Body of pancreas (tissue), 4 donors: ENCODE data around the gene MGAT5. TPM values are rescaled to one million over a fixed set of nuclear protein-coding genes. Genes with fewer than 3 reads are reported as not detected.
A peak's percentile ranks its signal among the peaks of the same experiment; 100 is the strongest.

Experiments
- ATAC-seq: fragments of 150-250 bp; one replicate; pipeline ENCODE4 v1.9.1; 2016
- DNase-seq, 4 donors: peaks; one replicate each; pipeline ENCODE4 v3.0.0-alpha.2; 2019
- H3K27ac ChIP-seq, 4 donors: fragments of 200-600 bp; sonication (generic); 1 replicate in 3 of 4; 2 replicates in 1 of 4; pipeline versions ENCODE4 v1.5.1 to v1.6.1; 2016 to 2019; ENCODE audit warnings: mild to moderate bottlenecking in 1 of 4, mixed read lengths in 1 of 4, moderate library complexity in 1 of 4
- H3K27me3 ChIP-seq, 2 donors: fragments of 200-600 bp; sonication (generic); one replicate each; pipeline ENCODE4 v1.6.0; 2016; ENCODE audit warnings: mild to moderate bottlenecking in 1 of 2
- H3K36me3 ChIP-seq, 2 donors: fragments of 200-600 bp; sonication (generic); replicated peaks in 1 of 2; 2 replicates each; pipeline ENCODE4 v1.5.1; 2016; ENCODE audit warnings: low read depth in 2 of 2; ENCODE audit not compliant: insufficient read depth in 1 of 2
- H3K4me1 ChIP-seq: fragments of 200-600 bp; sonication (generic); one replicate; pipeline ENCODE4 v1.6.0; 2016
- H3K4me3 ChIP-seq, 2 donors: fragments of 200-600 bp; sonication (generic); 1 replicate in 1 of 2; 2 replicates in 1 of 2; pipeline ENCODE4 v1.5.1; 2016 to 2019
- H3K9me3 ChIP-seq, 3 donors: fragments of 200-600 bp; sonication (generic); 1 replicate in 2 of 3; 2 replicates in 1 of 3; pipeline ENCODE4 v1.5.1; 2016
- POLR2A ChIP-seq, 3 donors: fragments of 450-650 bp; IDR thresholded peaks; one replicate each; pipeline ENCODE4 v1.6.1; 2016; ENCODE audit warnings: antibody characterized with exemption in 3 of 3, mild to moderate bottlenecking in 2 of 3
- WGBS, 2 donors: methylation state at CpG; one replicate each; pipeline ENCODE4 v1.1.5; 2017; 5-methylcytosine and 5-hydroxymethylcytosine counted together
- intact Hi-C: fragments of 100-400 bp; cut with DNase I; formaldehyde crosslinking; loops from one replicate; pipeline ENCODE4 v1.15.1; 2023
- total RNA-seq, 2 donors: library from RNA; depleted of rRNA; stranded (reverse); fragments of >200 nt; gene quantifications; one replicate each; pipeline ENCODE4 v1.1.0, GENCODE V29; 2016
- TF ChIP-seq, protein P1 (sequence below), 7 experiments: fragments of 450-650 bp in 4 of 7; fragments of 200-600 bp in 3 of 7; sonication (generic) in 3 of 7; IDR thresholded peaks; one replicate each; pipeline ENCODE4 v1.5.1; 2016 to 2019; ENCODE audit warnings: antibody characterized with exemption in 7 of 7

MGAT5 gene
- total RNA-seq, 2 donors from 2014 or later: 15.8 to 16.3 TPM

DNA sequence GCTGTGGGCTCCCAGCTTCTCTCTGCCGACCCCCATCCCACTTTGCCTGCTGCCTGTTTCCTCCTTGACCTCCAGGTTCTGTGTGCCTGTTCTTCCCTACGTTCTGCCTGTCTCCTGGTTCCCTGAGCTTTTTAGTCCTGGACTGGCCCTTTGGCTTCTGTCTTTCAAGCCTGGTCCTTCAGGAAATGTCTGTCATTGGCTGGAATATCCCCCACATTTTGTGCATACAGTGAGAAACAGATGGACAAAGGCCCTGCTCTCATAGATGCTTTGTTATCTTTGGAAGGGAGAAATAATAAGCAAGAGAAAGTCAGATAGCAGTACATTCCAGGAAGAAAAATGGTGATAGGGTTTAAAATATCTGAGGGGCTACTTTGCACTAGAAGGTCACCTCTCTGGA is 5.7 kb downstream of the MGAT5 start:
- intact Hi-C loops: no loop called here
- no peak for ATAC-seq

DNA sequence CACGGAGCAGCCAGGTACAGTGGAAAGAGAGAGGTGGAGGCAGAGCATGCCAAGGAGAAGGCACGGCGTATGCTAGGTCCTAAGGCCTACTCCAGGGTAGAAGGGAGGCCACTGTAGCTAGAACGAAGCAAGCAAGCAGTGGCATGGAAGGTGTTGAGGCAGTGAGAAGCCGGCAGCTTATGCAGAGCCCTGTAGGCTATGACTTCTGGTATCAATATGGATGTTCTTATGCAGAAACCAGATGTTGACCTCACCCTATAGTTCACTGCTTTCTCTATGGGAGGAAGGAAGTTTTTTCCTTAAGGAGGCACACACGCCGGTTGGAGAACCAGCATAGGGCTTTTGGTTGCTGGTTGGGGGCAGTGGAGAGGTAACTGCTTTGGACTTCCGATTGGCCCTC is 6.1 kb downstream of the MGAT5 start:
- H3K9me3 ChIP-seq: no peaks in the 10 kb centered on the region
- H3K4me1 ChIP-seq: peaks cover 25% of the 10 kb centered on the region
- WGBS, 2 donors: 86 to 91% methylated on average over 8 of the region's 8 CpGs
- no peaks in the 10 kb centered on the region for H3K27me3 ChIP-seq
- TF ChIP-seq POLR2A (IDR thresholded peaks at IDR 0.05): no peak
- TF ChIP-seq, protein P1, sequence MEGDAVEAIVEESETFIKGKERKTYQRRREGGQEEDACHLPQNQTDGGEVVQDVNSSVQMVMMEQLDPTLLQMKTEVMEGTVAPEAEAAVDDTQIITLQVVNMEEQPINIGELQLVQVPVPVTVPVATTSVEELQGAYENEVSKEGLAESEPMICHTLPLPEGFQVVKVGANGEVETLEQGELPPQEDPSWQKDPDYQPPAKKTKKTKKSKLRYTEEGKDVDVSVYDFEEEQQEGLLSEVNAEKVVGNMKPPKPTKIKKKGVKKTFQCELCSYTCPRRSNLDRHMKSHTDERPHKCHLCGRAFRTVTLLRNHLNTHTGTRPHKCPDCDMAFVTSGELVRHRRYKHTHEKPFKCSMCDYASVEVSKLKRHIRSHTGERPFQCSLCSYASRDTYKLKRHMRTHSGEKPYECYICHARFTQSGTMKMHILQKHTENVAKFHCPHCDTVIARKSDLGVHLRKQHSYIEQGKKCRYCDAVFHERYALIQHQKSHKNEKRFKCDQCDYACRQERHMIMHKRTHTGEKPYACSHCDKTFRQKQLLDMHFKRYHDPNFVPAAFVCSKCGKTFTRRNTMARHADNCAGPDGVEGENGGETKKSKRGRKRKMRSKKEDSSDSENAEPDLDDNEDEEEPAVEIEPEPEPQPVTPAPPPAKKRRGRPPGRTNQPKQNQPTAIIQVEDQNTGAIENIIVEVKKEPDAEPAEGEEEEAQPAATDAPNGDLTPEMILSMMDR (IDR thresholded peaks at IDR 0.05): no peak
- DNase-seq (no peak), ATAC-seq (no peak)
- H3K4me3 ChIP-seq: no peak overlapping the region
- no peak overlapping the region for H3K27ac ChIP-seq
- intact Hi-C loops: no loop called here
- no peaks in the 10 kb centered on the region for H3K36me3 ChIP-seq

More for the DNA sequence above, 5.7 kb downstream of the MGAT5 start:
- no peak for DNase-seq
- Histone ChIP-seq H3K4me1 (peaks cover 26% of the 10 kb centered on the region), H3K4me3 (no peak overlapping the region), H3K27me3 (no peaks in the 10 kb centered on the region), H3K36me3 (no peaks in the 10 kb centered on the region), H3K9me3 (no peaks in the 10 kb centered on the region), H3K27ac (no peak overlapping the region)
- TF ChIP-seq, protein P1 (IDR thresholded peaks at IDR 0.05): no peak
- no peak for TF ChIP-seq POLR2A (IDR thresholded peaks at IDR 0.05)
- 83 to 90% methylated on average over 2 of the region's 2 CpGs for WGBS, 2 donors

DNA sequence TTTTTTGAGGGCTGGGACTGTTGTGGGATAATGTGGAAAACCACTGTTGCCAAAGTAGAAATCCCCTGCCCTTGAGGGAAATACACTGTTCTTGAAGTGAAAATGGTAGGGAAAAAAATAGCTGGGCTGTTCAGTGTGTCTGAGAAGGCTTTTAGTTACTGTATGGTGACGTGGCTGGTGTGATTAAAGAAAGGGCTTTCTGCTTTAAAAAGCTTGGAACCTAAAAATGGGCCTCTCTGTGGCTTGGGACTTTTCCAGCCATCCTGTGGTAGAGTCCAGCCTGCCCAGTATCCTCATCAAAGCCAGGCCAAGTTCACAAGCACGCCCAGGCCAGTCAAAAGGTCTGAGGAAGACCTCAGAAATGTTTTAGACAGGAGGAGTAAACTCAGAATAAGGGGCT is 6.8 kb downstream of the MGAT5 start:
- DNase-seq (peak in 1 of 4 donors; percentile 31), ATAC-seq (no peak)
- H3K36me3 ChIP-seq: no peaks in the 10 kb centered on the region
- H3K27ac ChIP-seq: no peak overlapping the region
- 64 to 88% methylated on average over 2 of the region's 2 CpGs for WGBS, 2 donors
- no peaks in the 10 kb centered on the region for H3K9me3 ChIP-seq
- TF ChIP-seq, protein P1 (IDR thresholded peaks at IDR 0.05): no peak
- no peak for TF ChIP-seq POLR2A (IDR thresholded peaks at IDR 0.05)
- intact Hi-C loops: no loop called here
- no peaks in the 10 kb centered on the region for H3K27me3 ChIP-seq
- H3K4me1 ChIP-seq: peaks cover 25% of the 10 kb centered on the region
- H3K4me3 ChIP-seq: no peak overlapping the region

DNA sequence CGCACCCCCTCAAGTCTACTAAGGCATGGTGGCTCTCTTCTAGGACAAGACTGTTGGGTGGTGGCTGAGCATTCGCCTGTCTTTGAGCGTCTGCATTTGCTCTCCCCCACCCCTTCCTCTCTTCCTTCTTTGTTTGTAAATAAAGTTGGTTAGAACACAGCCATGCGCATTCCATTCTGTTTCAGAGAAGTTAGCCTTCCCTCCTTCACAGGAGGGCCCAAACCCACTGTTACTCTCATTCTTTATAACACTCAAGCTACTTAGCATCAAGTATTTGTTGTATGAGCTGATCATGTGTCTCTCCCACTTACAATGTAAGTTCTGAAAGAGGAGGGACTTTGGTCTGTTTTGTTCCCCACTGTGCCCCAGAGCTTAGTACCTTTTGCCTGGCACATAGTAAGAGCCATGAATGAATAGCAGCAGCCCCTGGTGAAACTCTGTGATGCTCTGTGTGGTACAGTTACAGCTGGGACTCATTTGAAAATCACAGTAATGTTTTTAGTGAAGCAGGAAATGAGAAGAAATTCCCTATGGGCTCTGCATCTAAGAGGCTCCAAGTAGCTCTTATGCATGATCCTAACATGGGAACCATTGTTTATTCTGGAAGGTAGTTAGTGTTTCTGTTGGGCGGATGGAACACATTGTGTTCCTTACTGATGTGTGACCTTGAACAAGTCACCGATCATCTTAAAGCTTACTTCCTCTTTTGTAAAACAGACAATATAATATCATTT is 7.7 kb downstream of the MGAT5 start:
- TF ChIP-seq POLR2A (IDR thresholded peaks at IDR 0.05): no peak
- TF ChIP-seq, protein P1 (IDR thresholded peaks at IDR 0.05): no peak
- Histone ChIP-seq H3K27me3 (no peaks in the 10 kb centered on the region), H3K4me1 (peaks cover 25% of the 10 kb centered on the region), H3K27ac (peak overlapping the region in 2 of 4 donors; percentile 16 to 41), H3K4me3 (no peak overlapping the region), H3K9me3 (no peaks in the 10 kb centered on the region), H3K36me3 (no peaks in the 10 kb centered on the region)
- 62 to 67% methylated on average over 6 of the region's 6 CpGs for WGBS, 2 donors
- ATAC-seq (peak; percentile 82), DNase-seq (no peak)
- intact Hi-C loops: no loop called here

DNA sequence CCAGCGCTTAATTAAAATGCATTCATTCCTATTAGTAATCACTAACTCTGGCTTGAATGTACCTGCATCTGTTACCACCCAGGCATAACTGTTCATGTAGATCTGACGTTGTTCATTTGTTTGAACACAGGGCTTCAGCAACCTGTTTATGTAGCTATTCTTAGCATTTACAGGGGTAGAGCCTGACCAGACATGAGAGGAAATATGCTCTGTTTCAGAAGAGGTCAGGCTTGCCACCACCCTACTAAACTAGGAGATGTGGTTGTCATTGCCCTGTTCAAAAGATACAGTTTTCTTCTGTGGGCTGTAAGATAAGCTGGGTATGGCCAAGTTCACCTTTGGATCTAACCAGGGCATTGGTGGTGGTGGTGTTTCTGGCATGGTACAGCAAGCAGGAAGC is 8.8 kb downstream of the MGAT5 start:
- intact Hi-C loops: no loop called here
- 81 to 85% methylated on average over 2 of the region's 2 CpGs for WGBS, 2 donors
- ATAC-seq (no peak), DNase-seq (no peak)
- Histone ChIP-seq H3K9me3 (no peaks in the 10 kb centered on the region), H3K27ac (no peak overlapping the region), H3K36me3 (no peaks in the 10 kb centered on the region), H3K27me3 (no peaks in the 10 kb centered on the region), H3K4me1 (peaks cover 25% of the 10 kb centered on the region), H3K4me3 (no peak overlapping the region)
- no peak for TF ChIP-seq POLR2A (IDR thresholded peaks at IDR 0.05)
